ENCODE measurements around the gene KLHL24. TPM values are rescaled to one million over a fixed set of nuclear protein-coding genes. Genes with fewer than 3 reads are reported as not detected.
"Not testable (repeated sequence)": the region's sequence is repeated elsewhere in the genome, so short reads cannot be mapped to it uniquely, and the experiment has no call there.

The KLHL24 gene
- total RNA-seq, 1 experiment from 2014 or later = 14.0 TPM

GRCh38 chr3:183697123-183697609 lies 61.7 kb downstream of the KLHL24 start:
- Histone ChIP-seq H3K4me1 (peaks cover 4% of the 10 kb centered on the region; the same call in 1 of the 2 replicates), H3K9me3 (replicated peaks) (no peaks in the 10 kb centered on the region), H3K4me3 (peak overlapping the region; percentile 99), H3K27me3 (no peaks in the 10 kb centered on the region), H3K27ac (peak overlapping the region; percentile 83; the same call in 1 of the 2 replicates), H3K36me3 (peaks cover 11% of the 10 kb centered on the region)
- no peak for DNase-seq

- Histone ChIP-seq H3K4me1 (peaks cover 4% of the 10 kb centered on the region; the same call in 1 of the 2 replicates), H3K27ac (peak within 1 kb of the TSS; percentile 83), H3K27me3 (no peaks in the 10 kb centered on the region), H3K36me3 (peaks cover 13% of the 10 kb centered on the region), H3K9me3 (replicated peaks) (no peaks in the 10 kb centered on the region), H3K4me3 (peak within 1 kb of the TSS; percentile 99)
- DNase-seq = peak; percentile 71 to 77
Measured at GRCh38 chr3:183697610-183698317, 62.3 kb downstream of the KLHL24 start, which contains the start of gene YEATS2. Gene YEATS2 (plus strand): TSS chr3:183697797. CDS start chr3:183715163, 17,366 bp downstream.

DNA sequence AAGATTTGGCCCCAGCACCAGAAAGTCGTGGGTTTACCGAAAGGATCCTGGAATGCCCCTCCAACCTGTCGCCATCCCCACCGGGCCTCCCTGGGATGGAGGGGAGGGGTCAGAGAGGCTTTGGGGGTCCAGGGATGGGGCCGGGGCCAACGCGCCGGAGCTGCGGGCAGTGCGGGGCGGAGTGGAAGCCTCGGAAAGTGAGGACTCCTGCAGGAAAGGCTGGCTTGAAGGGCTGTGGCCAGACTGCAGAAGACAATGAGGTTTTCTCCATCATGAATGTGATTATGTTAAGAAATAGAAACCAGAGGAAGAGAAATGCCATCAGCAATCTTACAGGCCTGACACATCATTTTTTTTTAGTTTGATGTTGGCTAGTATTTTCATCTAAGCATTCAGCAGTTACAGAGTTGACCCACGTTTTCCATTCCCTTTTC lies 62.9 kb downstream of the KLHL24 start:
- Histone ChIP-seq H3K27ac (peak overlapping the region; percentile 83), H3K9me3 (replicated peaks) (no peaks in the 10 kb centered on the region), H3K4me1 (peaks cover 4% of the 10 kb centered on the region; the same call in 1 of the 2 replicates), H3K4me3 (peak overlapping the region; percentile 99), H3K36me3 (peaks cover 13% of the 10 kb centered on the region), H3K27me3 (no peaks in the 10 kb centered on the region)
- DNase-seq = peak; percentile 30 to 46

DNA sequence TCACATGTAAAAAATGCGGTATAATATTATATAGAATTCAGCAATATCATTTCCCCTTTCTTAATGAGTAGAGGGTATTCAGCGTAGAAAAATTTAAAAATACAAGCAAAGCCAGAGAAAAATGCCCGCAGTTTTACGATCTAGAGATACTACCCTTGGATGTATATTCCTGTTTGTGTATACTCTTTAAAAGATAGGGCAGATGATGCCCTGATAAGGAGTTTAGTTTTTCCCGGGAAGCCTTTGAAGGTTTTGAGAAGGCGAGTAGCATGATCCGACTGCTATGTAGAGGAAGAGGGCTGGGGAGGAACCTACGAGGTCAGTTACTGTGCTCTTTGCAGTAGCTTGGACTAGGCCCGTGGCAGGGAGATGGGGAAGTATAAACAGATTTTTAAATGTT lies 63.3 kb downstream of the KLHL24 start:
- peak overlapping the region; percentile 83; the same call in 1 of the 2 replicates for H3K27ac ChIP-seq

DNA sequence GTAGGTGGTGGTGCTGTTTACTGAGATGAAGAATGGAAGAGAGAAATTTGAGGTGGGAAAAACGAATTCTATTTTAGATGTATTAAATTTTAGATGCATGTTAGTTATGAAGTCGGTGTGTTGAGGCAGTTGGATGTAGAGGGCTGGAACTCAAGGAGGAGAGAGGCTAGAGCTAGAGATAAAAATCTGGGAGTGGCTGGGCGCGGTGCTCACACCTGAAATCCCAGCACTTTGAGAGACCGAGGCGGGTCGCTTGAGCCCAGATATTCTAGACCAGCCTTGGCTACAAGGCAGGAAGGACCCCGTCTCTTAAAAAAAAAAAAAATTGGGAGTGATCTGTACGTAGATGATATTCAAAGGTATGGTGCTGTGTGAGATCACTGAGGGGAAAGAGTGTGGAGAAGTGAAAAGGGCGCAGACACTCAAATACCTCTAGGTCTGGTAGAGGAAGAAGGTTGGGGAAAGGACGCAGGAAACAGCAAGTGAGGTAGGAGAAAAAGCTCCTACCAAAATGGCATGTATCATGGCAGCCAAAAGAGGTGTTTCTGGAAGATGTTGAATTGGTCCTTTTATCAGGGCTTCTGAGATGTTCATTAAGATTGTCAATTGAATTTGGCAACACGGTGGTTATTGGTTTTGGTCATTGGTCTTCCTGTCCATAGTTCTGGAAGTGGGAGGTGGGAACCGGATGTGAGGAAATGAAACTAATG lies 64.0 kb downstream of the KLHL24 start:
- DNase-seq = no peak
- Histone ChIP-seq H3K4me1 (peaks cover 4% of the 10 kb centered on the region; the same call in 1 of the 2 replicates), H3K27me3 (no peaks in the 10 kb centered on the region), H3K9me3 (replicated peaks) (no peaks in the 10 kb centered on the region), H3K4me3 (peak overlapping the region; percentile 99), H3K36me3 (peaks cover 13% of the 10 kb centered on the region), H3K27ac (no peak overlapping the region)

More for the DNA sequence above, 63.3 kb downstream of the KLHL24 start:
- Histone ChIP-seq H3K36me3 (peaks cover 13% of the 10 kb centered on the region), H3K27me3 (no peaks in the 10 kb centered on the region), H3K4me3 (peak overlapping the region; percentile 99), H3K9me3 (replicated peaks) (no peaks in the 10 kb centered on the region), H3K4me1 (peaks cover 4% of the 10 kb centered on the region; the same call in 1 of the 2 replicates)
- DNase-seq = peak in 1 of 2 experiments; percentile 36

DNA sequence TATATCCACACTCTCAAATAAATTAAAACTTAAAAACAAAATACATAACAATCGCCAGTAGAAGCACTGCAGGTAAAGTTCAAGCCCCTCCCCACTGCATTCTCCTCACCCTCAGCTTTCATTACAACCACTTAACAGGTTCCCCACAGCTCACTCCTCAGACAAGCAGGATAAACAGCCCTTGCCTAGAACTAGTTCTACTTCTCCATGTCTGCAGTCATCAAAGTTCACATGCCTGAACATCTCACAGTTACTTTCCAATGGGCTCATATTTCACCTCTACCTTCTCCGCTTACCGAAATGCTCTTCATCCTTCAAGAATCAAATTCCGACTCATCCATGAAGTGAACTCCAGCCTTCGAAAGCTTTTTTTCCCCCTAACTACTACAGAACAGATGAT lies 66.3 kb downstream of the KLHL24 start:
- Histone ChIP-seq H3K27ac (no peak overlapping the region), H3K4me3 (no peak overlapping the region), H3K4me1 (peaks cover 4% of the 10 kb centered on the region; the same call in 1 of the 2 replicates), H3K9me3 (replicated peaks) (no peaks in the 10 kb centered on the region), H3K36me3 (peaks cover 15% of the 10 kb centered on the region), H3K27me3 (no peaks in the 10 kb centered on the region)
- DNase-seq = no peak

- H3K27me3 ChIP-seq; DNase-seq; H3K27ac ChIP-seq; H3K9me3 ChIP-seq (replicated peaks); H3K4me1 ChIP-seq; H3K4me3 ChIP-seq: not testable (repeated sequence)
- H3K36me3 ChIP-seq = peaks cover 18% of the 10 kb centered on the region
Measured at GRCh38 chr3:183703892-183704291, 68.5 kb downstream of the KLHL24 start.

DNA sequence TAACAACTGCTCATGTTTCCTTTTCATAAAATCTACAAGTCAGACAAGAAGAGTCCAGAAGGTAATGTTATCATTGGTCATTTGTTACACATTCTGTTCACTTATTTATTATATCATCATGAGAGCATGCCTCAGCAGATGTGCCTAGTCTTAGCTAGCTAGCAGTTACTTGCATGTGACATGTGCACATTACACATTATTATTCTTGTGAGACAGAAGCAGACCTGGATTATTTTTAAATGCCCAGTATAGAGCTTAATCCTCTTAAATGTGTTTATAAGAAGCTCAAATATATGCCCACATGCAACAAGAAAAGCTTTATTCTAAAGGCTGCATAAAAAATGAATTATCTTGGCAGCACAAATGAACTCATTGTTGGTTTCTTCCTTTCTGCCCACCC lies 74.8 kb downstream of the KLHL24 start:
- Histone ChIP-seq H3K9me3 (replicated peaks) (no peaks in the 10 kb centered on the region), H3K36me3 (peaks cover 10% of the 10 kb centered on the region), H3K27ac (no peak overlapping the region), H3K27me3 (no peaks in the 10 kb centered on the region), H3K4me3 (no peak overlapping the region), H3K4me1 (no peaks in the 10 kb centered on the region)
- peak in 1 of 2 experiments; percentile 13 for DNase-seq

DNA sequence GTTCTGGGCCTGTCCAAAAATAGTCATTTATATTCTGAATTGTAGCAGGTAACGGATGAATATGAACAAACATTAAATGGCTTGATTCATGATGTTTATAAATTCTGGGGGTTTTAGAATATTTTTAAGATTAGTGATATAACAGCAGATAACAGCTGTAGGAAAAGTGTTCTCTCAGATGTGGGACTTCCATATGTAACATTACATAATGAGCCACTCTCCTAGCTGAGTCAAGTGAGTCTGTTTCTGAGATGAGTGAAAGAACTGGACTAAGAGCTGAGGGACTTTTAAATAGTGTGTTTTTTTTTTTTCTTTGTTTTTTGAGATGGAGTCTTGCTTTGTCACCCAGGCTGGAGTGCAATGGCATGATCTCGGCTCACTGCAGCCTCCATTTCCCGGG lies 76.1 kb downstream of the KLHL24 start:
- H3K36me3 ChIP-seq = peaks cover 11% of the 10 kb centered on the region
- H3K4me1 ChIP-seq = no peaks in the 10 kb centered on the region
- DNase-seq = no peak
- H3K27me3 ChIP-seq = no peaks in the 10 kb centered on the region
- no peak overlapping the region for H3K27ac ChIP-seq
- H3K9me3 ChIP-seq (replicated peaks) = no peaks in the 10 kb centered on the region
- no peak overlapping the region for H3K4me3 ChIP-seq

- Histone ChIP-seq H3K27me3 (no peaks in the 10 kb centered on the region), H3K4me1 (no peaks in the 10 kb centered on the region), H3K4me3 (no peak overlapping the region), H3K36me3 (peaks cover 22% of the 10 kb centered on the region), H3K9me3 (replicated peaks) (no peaks in the 10 kb centered on the region), H3K27ac (no peak overlapping the region)
- no peak for DNase-seq
Measured at GRCh38 chr3:183714622-183715021, 79.2 kb downstream of the KLHL24 start.

- peaks cover 40% of the 10 kb centered on the region for H3K36me3 ChIP-seq
- H3K4me1 ChIP-seq = no peaks in the 10 kb centered on the region
- no peaks in the 10 kb centered on the region for H3K27me3 ChIP-seq
- no peak for DNase-seq
- H3K4me3 ChIP-seq = no peak overlapping the region
- H3K27ac ChIP-seq = no peak overlapping the region
- no peaks in the 10 kb centered on the region for H3K9me3 ChIP-seq (replicated peaks)
Measured at GRCh38 chr3:183718012-183718411, 82.6 kb downstream of the KLHL24 start.

DNA sequence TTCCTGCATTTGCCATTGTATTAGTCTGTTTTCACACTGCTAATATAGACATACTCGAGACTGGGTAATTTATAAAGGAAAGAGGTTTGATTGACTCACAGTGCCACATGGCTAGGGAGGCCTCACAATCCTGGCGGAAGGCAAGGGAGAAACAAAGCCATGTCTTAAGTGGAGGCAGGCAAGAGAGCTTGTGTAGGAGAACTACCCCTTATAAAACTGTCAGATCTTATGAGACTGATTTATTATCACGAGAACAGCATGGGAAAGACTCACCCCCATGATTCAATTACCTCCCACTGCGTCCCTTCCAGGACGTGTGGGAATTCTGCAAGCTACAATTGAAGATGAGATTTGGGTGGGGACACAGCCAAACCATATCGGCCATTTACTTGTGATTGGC lies 90.0 kb downstream of the KLHL24 start:
- DNase-seq = no peak
- H3K27me3 ChIP-seq = no peaks in the 10 kb centered on the region
- H3K9me3 ChIP-seq (replicated peaks) = no peaks in the 10 kb centered on the region
- no peak overlapping the region for H3K27ac ChIP-seq
- peaks cover 76% of the 10 kb centered on the region for H3K36me3 ChIP-seq
- H3K4me1 ChIP-seq = no peaks in the 10 kb centered on the region
- H3K4me3 ChIP-seq = no peak overlapping the region

DNA sequence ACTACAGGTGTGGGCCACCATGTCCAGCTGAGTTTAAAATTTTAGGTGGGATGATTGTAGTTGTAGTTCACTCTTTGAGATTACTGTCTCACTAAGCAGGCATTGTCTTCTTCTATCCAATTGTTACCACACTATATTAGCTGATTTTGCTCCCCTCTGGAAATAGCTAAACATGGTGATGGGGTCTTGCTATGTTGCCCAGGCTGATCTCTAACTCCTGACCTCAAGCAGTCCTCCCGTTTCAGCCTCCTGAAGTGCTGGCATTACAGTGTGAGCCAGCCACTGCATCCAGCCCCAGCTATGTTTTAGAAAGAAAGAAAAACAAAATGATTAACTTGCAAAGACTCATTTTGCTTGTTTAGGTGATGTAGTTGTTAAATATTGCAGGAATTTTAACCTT lies 92.8 kb downstream of the KLHL24 start:
- Histone ChIP-seq H3K4me1 (no peaks in the 10 kb centered on the region), H3K4me3 (no peak overlapping the region), H3K9me3 (replicated peaks) (no peaks in the 10 kb centered on the region), H3K27ac (no peak overlapping the region), H3K27me3 (no peaks in the 10 kb centered on the region), H3K36me3 (peaks cover 72% of the 10 kb centered on the region)
- no peak for DNase-seq

DNA sequence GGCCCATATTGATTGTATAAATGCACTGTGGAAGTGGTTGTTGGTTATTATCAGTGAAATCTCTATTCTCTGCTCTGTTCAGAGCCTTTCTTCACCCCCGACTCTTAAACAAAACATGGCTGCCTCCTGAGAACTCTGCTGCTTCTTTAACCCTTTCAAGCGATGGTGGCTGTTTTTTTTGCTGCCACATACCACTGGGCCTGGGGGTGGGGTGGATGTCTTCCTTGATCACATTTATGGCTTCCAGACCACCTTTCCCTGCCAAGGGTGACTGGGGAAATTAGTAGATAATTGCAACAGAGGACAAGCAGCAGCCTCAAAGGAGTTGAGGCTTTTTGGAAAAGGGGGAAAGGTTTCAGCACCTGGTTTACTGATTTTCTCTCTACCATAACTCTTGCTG lies 94.9 kb downstream of the KLHL24 start:
- Histone ChIP-seq H3K36me3 (peaks cover 70% of the 10 kb centered on the region), H3K27me3 (no peaks in the 10 kb centered on the region), H3K27ac (no peak overlapping the region), H3K4me3 (no peak overlapping the region), H3K4me1 (no peaks in the 10 kb centered on the region), H3K9me3 (replicated peaks) (no peaks in the 10 kb centered on the region)
- no peak for DNase-seq

- Histone ChIP-seq H3K27ac (no peak overlapping the region), H3K27me3 (no peaks in the 10 kb centered on the region), H3K4me1 (no peaks in the 10 kb centered on the region), H3K4me3 (no peak overlapping the region), H3K9me3 (replicated peaks) (no peaks in the 10 kb centered on the region), H3K36me3 (peaks cover 65% of the 10 kb centered on the region)
- DNase-seq = no peak
Measured at GRCh38 chr3:183731611-183732010, 96.2 kb downstream of the KLHL24 start.

Data from SJCRH30 (cell line).